K562 (cell line): ENCODE results near the gene MLKL. TPM values are rescaled to one million over a fixed set of nuclear protein-coding genes. Genes with fewer than 3 reads are reported as not detected.

Experiments used
- CREM ChIP-seq: IDR thresholded peaks from 2 replicates; pipeline ENCODE4 v1.6.1; 2014; ENCODE audit warnings: antibody characterized with exemption, low read depth
- FOXA3 ChIP-seq, 2 experiments: fragments of 450-650 bp in 1 of 2; sonication (generic) in 1 of 2; formaldehyde crosslinking; IDR thresholded peaks in 1 of 2; conservative IDR thresholded peaks in 1 of 2; 2 replicates each; pipeline versions ENCODE4 v1.4.0 to v1.8.0; 2020 to 2022; ENCODE audit warnings: mild to moderate bottlenecking in 2 of 2, missing genetic modification reagents in 1 of 2
- KLF13 ChIP-seq: fragments of 450-650 bp; IDR thresholded peaks from 2 replicates; pipeline ENCODE4 v1.6.1; 2016; ENCODE audit warnings: missing genetic modification characterization, low read depth, mild to moderate bottlenecking, missing compliant biosample characterization, moderate library complexity, borderline replicate concordance
- NCOA6 ChIP-seq: fragments of 450-650 bp; IDR thresholded peaks from 2 replicates; pipeline ENCODE4 v1.6.1; 2017; ENCODE audit warnings: mild to moderate bottlenecking
- NR0B1 ChIP-seq: fragments of 450-650 bp; IDR thresholded peaks from one replicate; pipeline ENCODE4 v1.6.1; 2018; ENCODE audit warnings: mild to moderate bottlenecking, moderate library complexity; ENCODE audit not compliant: partially characterized antibody
- NR4A1 ChIP-seq, 2 experiments: fragments of 250-450 bp in 1 of 2; fragments of 450-650 bp in 1 of 2; sonication (Bioruptor Pico) in 1 of 2; IDR thresholded peaks; 2 replicates each; pipeline versions ENCODE4 v1.4.0 to v1.6.1; 2016 to 2020; ENCODE audit warnings: mild to moderate bottlenecking in 2 of 2, missing compliant biosample characterization in 1 of 2, missing genetic modification characterization in 1 of 2, moderate library complexity in 1 of 2
- RBBP5 ChIP-seq: fragments of 200-600 bp; sonication (generic); IDR thresholded peaks from 2 replicates; pipeline ENCODE4 v1.6.1; 2012; ENCODE audit warnings: borderline replicate concordance, mild to moderate bottlenecking, low read length, control low read depth, inconsistent platforms; ENCODE audit not compliant: insufficient read depth, poor library complexity, severe bottlenecking
- RFX7 ChIP-seq: fragments of 250-450 bp; sonication (Bioruptor Pico); IDR thresholded peaks from 2 replicates; pipeline ENCODE4 v1.5.1; 2021; ENCODE audit warnings: mild to moderate bottlenecking
- SRF ChIP-seq, 2 experiments: fragments of 250-450, 450-650 bp in 1 of 2; sonication (Bioruptor Pico) in 1 of 2; sonication (generic) in 1 of 2; formaldehyde crosslinking; IDR thresholded peaks; 2 replicates each; pipeline versions ENCODE4 v1.5.0 to v1.5.1; 2020 to 2022; ENCODE audit warnings: mild to moderate bottlenecking in 1 of 2, missing genetic modification reagents in 1 of 2
- STAT5B ChIP-seq: fragments of 250-450 bp; sonication (Bioruptor Pico); IDR thresholded peaks from 2 replicates; pipeline ENCODE4 v1.8.0; 2021; ENCODE audit warnings: mild to moderate bottlenecking, inconsistent platforms
- TOE1 ChIP-seq, 2 experiments: fragments of 450-650 bp in 1 of 2; sonication (generic) in 1 of 2; formaldehyde crosslinking in 1 of 2; IDR thresholded peaks; 2 replicates each; pipeline versions ENCODE4 v1.7.1 to v1.8.0; 2016 to 2022; ENCODE audit warnings: borderline replicate concordance in 2 of 2, mild to moderate bottlenecking in 2 of 2, antibody characterized with exemption in 1 of 2, inconsistent platforms in 1 of 2, low read depth in 1 of 2, missing genetic modification reagents in 1 of 2, moderate library complexity in 1 of 2
- ZEB2 ChIP-seq: fragments of 450-650 bp; IDR thresholded peaks from 2 replicates; pipeline ENCODE4 v1.6.1; 2016
- ZNF134 ChIP-seq: fragments of 250-450 bp; sonication (Bioruptor Pico); conservative IDR thresholded peaks from 2 replicates; pipeline ENCODE4 v1.4.0; 2020
- ZNF165 ChIP-seq: fragments of 250-450 bp; sonication (Bioruptor Pico); IDR thresholded peaks from 2 replicates; pipeline ENCODE4 v1.4.0; 2020; ENCODE audit warnings: borderline replicate concordance
- ZNF586 ChIP-seq: fragments of 450-650 bp; formaldehyde crosslinking; conservative IDR thresholded peaks from 2 replicates; pipeline ENCODE4 v1.4.0; 2020; ENCODE audit warnings: mild to moderate bottlenecking, moderate library complexity
- ZNF668 ChIP-seq: fragments of 250-450 bp; sonication (Bioruptor Pico); IDR thresholded peaks from 2 replicates; pipeline ENCODE4 v1.8.0; 2022; ENCODE audit warnings: mild to moderate bottlenecking, inconsistent platforms
- ZNF717 ChIP-seq: fragments of 250-450 bp; sonication (Bioruptor Pico); IDR thresholded peaks from 2 replicates; pipeline ENCODE4 v1.5.0; 2021
- polyA plus RNA-seq, 8 experiments: library from polyadenylated mRNA; depleted of rRNA in 4 of 8; stranded (reverse) in 5 of 8; unstranded in 3 of 8; fragments of >200 nt; fragmentation: Nextera tagmentation in 2 of 8; fragmentation: Illumina TruSeq in 1 of 8; extraction: Ambion mirVana in 2 of 8; extraction: Trizol in 1 of 8; gene quantifications; 2 replicates each; pipeline versions ENCODE4 v1.2.1 to v1.2.3, GENCODE V29; 2011 to 2014; ENCODE audit warnings: inconsistent platforms in 1 of 8, missing spikeins in 1 of 8
- total RNA-seq, 7 experiments: library from RNA; depleted of rRNA in 6 of 7; stranded (reverse); fragments of >200 nt in 6 of 7; fragmentation: Illumina TruSeq in 2 of 7; extraction: Trizol in 2 of 7; gene quantifications; 2 replicates each; pipeline versions ENCODE4 v1.2.1 to v1.2.3, GENCODE V29; 2011 to 2021; ENCODE audit warnings: low replicate concordance in 1 of 7
- TF ChIP-seq, protein P1 (sequence below): sonication (generic); formaldehyde crosslinking; IDR thresholded peaks from 2 replicates; pipeline ENCODE4 v1.8.1; 2023; ENCODE audit warnings: missing genetic modification reagents, mild to moderate bottlenecking, borderline replicate concordance

Gene MLKL
- total and polyA plus RNA-seq, 9 of the 15 experiments (the other 6 are each of a cell fraction or from before 2014, with no cell fraction given), result 1.6 to 6.1 (median 4.8) TPM

DNA sequence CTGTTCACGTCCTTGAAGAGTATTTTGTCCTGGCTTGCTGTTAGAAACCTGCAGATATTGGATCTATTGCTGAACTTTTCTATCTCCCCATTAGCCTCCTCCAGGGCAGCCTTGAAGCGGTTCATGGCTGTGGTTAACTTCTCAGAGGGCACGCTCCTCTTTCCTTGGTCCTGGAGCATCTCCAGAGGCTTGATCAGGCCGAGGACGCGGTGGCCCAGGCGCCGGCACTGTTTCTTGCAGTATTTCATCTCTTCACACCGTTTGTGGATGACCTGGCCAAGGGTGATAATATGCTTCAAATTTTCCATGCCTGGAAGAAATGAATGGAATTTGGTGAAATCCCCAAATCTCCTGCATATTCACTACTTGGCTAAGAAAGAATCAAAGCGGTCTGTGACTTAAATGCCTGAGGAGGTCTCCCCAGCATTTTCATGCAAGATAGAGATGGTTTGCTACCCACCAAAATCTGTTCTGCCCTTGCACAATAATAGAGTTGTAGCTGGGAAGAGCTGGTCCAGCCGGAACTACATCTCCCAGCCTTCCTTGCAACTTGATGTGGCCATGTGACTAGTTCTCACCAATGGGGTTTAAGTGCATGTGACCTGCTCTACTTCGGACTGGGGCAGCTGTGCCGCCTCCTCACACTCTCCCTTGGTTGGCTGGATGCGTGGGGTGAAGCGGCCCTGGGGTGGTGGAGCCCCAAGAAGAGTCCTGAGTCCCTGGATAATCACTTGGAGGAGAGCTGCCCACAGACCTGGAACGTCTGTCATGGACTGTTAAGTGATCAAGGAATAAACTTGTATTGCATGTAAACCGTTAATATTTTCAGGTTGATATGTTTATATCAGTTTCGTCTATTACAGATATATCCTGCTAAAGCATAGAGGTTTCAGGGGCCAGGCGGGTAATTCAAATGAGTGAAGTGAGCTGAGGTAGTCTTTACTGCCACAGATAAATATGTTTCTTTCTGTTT is 4.9 kb downstream of the MLKL start (continued):
- TF ChIP-seq ZNF668 (CRISPR knock-in tag), result no peak
- no peak for TF ChIP-seq ZNF165 (CRISPR knock-in tag)
- TF ChIP-seq NCOA6, result no peak
- peak; percentile 76; the same call in 1 of the 2 replicates for TF ChIP-seq TOE1 (IDR thresholded peaks at IDR 0.05; ENCODE audit: borderline replicate concordance)
- no peak for TF ChIP-seq TOE1 (CRISPR knock-in tag; IDR thresholded peaks at IDR 0.05; ENCODE audit: borderline replicate concordance, low read depth)
- TF ChIP-seq, protein P1, sequence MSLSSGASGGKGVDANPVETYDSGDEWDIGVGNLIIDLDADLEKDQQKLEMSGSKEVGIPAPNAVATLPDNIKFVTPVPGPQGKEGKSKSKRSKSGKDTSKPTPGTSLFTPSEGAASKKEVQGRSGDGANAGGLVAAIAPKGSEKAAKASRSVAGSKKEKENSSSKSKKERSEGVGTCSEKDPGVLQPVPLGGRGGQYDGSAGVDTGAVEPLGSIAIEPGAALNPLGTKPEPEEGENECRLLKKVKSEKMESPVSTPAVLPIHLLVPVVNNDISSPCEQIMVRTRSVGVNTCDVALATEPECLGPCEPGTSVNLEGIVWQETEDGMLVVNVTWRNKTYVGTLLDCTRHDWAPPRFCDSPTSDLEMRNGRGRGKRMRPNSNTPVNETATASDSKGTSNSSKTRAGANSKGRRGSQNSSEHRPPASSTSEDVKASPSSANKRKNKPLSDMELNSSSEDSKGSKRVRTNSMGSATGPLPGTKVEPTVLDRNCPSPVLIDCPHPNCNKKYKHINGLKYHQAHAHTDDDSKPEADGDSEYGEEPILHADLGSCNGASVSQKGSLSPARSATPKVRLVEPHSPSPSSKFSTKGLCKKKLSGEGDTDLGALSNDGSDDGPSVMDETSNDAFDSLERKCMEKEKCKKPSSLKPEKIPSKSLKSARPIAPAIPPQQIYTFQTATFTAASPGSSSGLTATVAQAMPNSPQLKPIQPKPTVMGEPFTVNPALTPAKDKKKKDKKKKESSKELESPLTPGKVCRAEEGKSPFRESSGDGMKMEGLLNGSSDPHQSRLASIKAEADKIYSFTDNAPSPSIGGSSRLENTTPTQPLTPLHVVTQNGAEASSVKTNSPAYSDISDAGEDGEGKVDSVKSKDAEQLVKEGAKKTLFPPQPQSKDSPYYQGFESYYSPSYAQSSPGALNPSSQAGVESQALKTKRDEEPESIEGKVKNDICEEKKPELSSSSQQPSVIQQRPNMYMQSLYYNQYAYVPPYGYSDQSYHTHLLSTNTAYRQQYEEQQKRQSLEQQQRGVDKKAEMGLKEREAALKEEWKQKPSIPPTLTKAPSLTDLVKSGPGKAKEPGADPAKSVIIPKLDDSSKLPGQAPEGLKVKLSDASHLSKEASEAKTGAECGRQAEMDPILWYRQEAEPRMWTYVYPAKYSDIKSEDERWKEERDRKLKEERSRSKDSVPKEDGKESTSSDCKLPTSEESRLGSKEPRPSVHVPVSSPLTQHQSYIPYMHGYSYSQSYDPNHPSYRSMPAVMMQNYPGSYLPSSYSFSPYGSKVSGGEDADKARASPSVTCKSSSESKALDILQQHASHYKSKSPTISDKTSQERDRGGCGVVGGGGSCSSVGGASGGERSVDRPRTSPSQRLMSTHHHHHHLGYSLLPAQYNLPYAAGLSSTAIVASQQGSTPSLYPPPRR (CRISPR knock-in tag), result no peak
- no peak for TF ChIP-seq KLF13 (tag)
- TF ChIP-seq CREM, result peak; percentile 75
- TF ChIP-seq ZNF586 (CRISPR knock-in tag), result no peak
- TF ChIP-seq RFX7 (CRISPR knock-in tag), result no peak
- no peak for TF ChIP-seq ZNF134
- TF ChIP-seq STAT5B (CRISPR knock-in tag), result no peak
- TF ChIP-seq RBBP5, result no peak
- no peak for TF ChIP-seq SRF (CRISPR knock-in tag; IDR thresholded peaks at IDR 0.05)
- no peak for TF ChIP-seq ZEB2
- TF ChIP-seq ZNF717 (CRISPR knock-in tag), result no peak
- TF ChIP-seq NR4A1 (CRISPR knock-in tag; IDR thresholded peaks at IDR 0.05), result no peak
- 0 out of 2 replicates have a peak, but pooled peaks have one; percentile 31 for TF ChIP-seq NR4A1 (tag; IDR thresholded peaks at IDR 0.05)
- TF ChIP-seq NR0B1, result no peak
- TF ChIP-seq FOXA3 (CRISPR knock-in tag; conservative IDR thresholded peaks at IDR 0.05 in 1 of 2, IDR thresholded peaks at IDR 0.05 in 1 of 2), result no peak
